CD1c-positive myeloid dendritic cell (primary cell): ENCODE data around the gene ABCB10.
"Not testable (repeated sequence)": the region's sequence is repeated elsewhere in the genome, so short reads cannot be mapped to it uniquely, and the experiment has no call there.

Source experiments
- DNase-seq: peaks from one replicate; pipeline ENCODE4 v3.0.0-alpha.2; 2016; ENCODE audit errors: extremely low spot score

ABCB10 gene

DNA sequence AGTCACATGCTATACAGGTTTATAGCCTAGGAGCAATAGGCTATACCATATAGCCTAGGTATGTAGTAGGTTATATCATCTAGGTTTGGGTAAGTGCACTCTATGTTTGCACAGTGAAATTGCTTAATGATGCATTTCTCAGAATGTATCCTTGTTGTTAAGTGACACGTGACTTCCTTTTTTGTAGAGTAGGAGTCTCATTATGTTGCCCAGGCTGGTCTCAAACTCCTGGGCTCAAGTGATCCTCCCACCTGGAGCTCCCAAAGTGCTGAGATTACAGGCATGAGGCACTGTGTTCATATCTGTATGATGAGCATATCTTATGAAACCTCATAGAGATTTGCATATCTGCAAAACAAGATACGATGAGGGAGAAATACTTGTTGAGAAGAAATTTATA, 13.8 kb upstream of the ABCB10 start:
- peak; percentile 49 for DNase-seq

DNA sequence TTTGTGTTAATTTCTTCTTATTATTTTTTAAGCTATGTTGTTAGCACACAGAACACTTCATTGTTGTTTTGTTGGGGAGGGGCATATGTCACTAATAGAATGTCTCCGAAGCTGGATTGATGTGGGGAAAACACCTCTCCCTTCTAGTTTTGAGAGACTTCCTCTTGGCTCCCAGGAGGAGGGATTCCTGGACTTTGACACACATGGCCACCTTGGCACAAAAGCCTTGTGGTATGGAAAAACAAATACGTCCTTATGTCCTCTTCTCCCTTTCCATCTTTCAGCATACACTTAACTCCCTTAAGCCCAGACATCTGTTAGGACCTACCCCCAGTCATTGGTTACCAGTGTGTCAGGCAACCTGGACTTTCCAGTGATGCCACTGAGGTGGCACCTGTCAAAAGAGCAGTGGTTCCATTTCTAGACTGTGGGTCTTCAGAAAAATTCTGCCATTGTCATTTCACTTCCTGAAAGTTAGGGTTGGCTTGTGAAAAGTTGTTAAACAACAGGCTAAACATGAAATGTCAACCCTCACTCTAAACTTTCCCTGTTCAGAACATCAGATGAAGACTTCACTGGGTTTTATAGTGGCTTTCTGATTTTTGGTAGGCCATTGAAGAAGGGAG, 12.5 kb upstream of the ABCB10 start:
- no peak for DNase-seq

DNA sequence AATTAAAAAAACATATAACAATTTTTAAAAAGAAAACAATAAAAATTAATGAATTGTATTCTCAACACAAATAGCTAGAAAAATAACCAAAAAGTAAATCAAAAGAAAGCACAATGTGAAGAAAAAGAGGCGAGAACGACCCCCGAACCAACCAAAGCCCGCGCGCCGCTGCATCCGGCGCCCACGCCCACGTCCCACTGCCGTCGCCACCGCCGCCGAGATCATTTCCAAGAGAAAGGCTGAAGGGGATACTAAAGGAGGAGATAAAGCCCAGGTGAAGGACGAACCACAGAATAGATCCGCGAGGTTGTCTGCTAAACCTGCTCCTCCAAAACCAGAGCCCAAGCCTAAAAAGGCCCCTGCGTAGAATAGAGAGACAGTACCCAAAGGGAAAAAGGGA, 11.8 kb upstream of the ABCB10 start:
- DNase-seq = no peak

DNA sequence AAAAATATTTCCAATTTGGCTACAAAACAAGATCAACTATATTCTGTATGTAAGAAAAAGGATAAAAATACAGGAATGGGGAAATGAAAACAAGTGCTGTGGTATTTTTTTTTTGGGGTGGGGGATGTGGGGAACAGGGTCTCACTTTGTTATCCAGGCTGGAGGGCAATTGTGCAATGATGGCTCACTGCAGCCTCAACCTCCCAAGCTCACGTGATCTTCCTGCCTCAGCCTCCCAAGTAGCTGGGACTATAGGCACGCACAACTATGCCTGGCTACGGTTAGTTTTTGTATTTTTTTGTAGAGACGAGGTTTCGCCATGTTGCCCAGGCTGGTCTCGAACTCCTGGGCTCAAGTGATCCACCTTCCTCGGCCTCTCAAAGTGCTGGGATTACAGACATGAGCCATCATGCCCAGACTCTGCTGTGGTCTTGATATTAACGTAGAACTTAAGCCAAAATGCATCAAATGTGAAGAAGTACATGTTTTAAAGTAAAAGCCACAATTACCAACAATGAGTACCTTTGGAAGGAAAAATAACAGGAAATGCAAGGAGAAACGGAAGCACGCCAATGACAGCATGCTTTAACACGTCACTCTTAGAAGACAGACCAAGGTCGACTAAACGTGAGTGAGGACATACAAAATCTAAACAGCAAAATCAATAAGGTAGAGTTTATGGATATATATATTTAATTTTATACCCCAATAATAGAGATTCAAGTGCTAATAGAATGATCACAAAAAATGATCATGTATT, 8.8 kb upstream of the ABCB10 start:
- DNase-seq = no peak

DNA sequence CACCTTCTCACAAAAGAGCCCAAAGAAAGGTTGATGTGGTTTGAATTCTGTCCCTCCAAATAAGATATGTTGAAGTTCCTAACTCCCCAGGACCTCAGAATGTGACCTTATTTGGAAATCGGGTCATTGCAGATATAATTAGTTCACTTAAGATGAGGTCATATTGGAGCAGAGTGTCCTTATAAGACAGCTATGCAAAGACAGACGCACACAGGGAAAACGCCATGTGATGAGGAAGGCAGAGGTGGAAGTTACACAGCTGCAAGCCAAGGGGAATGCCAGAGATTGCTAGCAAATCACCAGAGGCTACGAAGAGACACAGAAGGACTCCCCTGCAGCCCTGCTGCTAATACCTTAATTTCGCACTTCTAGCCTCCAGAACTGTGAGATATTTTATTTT, 5.2 kb upstream of the ABCB10 start:
- DNase-seq = peak; percentile 73

DNA sequence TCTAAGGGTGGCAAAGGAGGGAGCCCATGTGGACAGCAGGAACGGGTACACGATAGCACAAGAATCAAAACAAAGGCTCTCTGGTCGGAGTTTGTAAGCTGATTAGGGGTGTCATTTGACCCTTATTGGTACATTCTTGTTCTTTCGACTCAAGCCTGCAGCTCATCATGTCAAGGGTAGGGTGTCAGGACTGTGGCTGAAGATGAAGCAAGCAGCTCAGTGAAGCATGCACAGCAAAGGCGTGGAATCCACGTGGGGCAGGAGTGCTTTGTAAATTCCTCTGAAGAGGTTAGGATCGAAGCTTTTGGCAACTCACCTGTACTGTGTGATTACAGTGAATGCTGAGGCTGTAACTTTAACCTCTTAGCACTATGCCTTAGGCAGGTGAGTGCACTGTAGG, 4.7 kb upstream of the ABCB10 start:
- no peak for DNase-seq

DNA sequence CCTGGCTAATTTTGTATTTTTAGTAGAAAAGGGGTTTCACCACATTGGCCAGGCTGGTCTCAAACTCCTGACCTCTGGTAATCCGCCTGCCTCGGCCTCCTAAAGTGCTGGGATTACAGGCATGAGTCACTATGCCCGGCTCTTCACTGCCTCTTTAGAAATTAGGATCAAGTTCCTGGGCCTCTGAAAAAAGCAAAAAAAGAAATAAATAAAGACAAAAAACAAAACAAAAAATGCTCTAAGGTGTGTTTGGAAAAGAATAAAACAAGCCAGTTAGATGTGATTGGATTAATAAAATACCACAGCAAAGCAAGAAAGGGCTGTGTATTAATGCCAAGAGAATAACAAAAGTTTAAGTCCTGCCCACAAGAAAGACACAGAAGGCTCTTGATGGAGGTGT, 4.2 kb upstream of the ABCB10 start:
- DNase-seq = no peak

DNA sequence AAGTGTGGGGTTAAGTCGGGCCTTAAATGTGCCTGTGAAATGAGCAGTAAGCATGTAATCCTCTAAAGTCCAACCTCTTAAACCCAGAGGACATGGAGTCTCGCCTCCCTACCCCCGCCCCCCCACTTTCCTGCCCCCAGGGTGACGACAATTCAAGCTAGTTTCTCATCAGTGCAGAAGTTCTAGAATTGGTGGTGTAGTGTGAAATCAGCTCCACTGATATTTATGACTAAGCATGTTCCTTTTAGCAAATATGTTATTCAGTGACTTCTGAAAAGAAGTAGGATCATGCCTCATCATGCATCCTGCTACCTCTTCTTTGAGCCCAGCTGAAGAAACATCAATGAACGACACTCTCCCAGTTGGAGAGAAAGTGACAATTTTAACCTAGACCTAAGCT, 2.6 kb upstream of the ABCB10 start:
- no peak for DNase-seq

DNA sequence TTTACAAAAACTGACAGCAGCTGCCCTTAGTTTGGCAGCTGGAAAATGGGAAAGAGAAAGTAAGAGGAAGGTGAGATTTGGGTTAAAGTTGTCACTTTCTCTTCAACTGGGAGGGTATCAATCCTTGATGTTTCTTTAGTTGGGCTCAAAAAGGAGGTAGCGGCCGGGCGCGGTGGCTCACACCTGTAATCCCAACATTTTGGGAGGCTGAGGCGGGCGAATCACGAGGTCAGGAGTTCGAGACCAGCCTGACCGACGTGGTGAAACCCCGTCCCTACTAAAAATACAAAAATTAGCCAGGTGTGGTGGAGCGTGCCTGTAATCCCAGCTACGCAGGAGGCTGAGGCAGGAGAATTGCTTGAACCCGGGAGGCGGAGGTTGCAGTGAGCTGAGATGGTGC, 1.6 kb upstream of the ABCB10 start:
- not testable (repeated sequence) for DNase-seq

DNA sequence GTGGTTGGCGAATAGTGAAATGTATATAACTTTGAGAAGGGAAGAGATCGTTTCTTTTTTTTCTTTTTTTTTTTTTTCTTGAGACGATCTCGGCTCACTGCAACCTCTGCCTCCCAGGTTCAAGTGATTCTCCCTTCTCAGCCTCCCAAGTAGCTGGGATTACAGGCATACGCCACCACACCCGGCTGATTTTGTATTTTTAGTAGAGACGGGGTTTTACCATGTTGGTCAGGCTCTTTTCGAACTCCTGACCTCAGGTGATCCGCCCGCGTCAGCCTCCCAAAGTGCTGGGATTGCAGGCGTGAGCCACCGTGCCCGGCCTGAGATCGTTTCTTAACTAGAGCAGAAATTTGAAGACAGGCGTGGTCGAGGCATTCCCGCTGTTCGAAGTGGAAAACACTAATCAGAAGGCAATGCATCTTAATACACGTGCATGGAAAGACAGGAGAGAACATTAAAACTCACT, 862 bp upstream of the ABCB10 start:
- DNase-seq = not testable (repeated sequence)

DNA sequence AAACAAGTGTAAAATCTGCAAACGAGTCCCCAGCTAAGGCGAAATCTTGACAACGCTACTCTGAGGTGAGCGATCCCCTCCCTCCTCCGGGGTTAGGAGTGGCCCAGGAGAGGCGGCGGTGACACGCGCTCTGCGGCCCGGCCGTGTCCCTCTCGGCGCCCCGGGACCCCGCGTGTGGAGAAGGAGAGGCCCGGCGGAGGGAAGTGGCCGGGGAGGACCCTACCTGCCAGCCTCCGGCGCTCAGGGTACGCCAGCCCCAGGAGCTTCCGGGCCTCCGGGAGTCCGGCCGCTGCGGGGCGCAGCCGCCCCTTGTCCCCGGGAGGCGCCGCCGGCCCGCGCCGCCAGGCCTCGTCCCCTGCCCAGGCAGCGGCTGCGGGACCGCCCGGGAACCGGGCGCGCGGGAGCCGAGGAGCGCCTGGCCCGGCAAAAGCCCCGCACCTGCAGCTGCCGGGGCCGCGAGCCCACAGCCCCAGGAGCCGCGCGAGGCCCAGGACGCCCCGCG, 543 bp downstream of the ABCB10 start:
- DNase-seq = peak; percentile 51

DNA sequence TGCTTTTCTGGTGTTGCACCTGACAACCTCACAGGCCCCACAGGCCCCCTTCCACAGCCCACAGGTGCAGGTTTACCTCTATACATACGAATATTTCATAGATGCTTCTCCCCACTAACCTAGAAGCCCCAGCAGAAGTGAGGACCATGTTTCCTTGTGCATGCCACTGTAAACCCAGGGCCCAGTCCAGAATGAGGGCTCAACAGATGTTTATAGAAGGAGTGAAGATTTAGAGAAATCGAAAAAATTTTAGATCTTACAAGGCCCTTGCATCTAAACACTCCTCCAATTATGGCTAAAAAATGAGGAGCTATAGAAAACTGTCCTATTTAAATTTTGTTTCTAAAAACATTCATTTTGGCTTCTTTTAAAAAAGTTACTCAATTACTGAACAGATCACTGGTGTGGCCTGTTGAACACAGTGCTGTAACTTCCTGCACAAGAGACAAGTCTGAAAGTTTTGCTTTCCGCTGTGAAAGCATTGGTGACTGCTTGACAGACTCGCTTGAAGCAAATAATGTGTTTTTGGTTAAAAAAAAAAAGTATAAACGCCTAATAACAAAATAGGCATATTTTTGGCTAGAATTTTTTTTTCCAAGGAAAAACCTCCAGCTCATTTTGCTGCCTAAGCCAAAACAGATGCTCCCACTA, 1.2 kb downstream of the ABCB10 start:
- DNase-seq = peak; percentile 31

DNA sequence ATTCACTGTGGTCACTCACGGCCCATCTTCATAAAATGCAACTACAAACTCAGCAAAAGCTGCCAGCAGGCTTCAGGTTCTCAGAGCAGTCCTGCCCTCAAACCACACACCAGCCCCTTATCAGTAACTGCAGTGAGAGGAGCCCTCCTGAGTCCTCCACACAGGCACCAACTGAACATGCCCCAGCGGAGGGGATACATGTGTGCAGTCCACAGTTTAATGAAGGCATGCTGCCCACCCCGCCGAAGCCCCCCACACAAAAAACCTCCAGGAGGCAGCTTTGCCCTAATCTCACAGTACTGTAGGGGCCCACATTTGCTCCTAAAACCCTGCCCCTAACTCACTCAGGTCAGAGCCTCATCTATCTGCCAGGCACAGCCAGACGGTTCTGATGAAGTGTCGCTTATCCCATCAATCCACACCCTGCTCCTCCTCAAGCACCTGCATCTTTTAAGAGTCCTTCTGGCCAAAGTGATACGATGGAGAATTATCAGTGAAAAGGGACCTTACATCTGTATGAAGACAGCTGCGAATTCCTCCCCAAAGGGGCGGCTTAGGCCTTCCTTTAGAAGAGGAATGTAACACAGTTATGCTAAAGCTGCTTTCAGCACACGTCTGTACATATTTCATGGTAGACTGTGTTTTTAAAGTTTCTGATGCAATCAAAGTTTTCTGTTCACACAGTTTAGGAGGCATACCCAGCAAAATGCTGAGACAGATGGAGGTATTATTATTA, 3.5 kb downstream of the ABCB10 start:
- DNase-seq = no peak

DNA sequence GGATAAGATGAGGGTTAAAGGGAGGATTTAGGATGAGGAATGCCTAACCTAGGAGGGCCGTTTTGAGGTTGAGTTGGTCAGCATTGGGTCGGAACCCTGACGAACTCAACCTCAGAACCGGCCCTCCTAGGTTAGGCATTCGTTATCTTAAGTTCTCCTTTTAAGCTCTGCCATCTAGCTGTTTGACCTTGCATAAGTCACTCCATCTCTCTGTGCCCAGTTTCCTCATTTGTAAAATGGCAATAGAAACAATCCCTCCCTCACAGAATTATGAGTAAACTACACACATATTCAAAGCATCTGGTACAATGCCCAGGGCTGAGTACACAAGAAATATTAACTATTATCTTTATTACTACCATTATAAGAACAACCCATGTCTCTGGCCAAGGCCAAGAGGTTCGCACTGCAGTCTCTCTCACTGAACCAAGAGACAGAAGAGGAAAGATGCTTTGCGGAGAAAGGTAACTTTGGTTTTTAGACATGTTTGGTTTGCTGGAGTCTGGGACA, 4.8 kb downstream of the ABCB10 start:
- DNase-seq = no peak

DNA sequence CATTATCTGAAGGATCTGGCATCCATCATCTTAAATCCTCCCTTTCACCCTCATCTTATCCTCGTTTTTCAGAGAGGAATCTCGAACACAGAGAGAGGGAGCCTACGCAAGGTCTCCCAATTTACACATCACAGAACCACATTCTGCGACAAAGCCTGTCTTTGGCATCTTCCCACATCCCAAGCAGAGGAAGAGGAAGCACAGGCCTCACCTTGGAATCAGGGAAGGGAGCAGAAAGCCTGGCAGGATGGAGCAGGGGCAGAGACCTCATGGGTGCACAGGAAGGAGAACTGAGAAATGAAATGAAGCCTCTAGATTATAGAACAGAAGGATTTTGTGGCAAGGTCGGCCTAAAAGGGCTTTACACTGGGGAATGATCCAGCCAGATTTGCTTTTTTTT, 5.8 kb downstream of the ABCB10 start:
- DNase-seq = no peak

DNA sequence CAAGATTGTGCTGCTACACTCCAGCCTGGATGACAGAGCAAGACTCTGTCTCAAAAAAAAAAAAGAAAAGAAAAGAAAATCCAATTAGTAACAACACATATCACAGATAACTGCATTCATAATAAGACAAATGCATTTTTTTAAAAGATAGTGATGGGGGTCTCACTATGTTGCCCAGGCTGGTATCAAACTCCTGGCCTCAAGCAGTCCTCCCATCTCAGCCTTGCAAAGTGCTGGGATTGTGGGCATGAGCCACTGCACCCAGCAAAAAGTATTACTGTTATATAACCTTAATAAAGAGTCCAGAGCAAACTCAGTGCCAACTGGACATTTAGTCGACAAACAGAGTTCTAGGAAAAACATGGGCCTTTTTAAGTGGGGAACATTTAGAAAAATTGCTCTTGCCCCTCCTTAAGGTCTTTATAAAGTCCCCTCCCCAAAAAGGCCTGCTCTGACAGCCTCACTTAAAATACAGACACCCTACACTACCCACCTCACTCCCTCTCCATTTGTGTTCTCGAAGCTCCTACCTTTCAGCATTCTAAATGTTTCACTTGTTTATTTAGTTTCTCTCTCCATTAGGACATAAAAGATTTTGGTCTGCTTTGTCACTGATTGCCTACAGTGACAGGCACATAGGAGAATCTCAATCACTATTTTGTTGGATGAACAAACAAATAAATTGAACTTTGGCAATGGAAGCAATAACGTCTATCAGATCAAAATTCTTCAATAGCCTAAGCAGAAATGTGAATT, 7.5 kb downstream of the ABCB10 start:
- DNase-seq = no peak

DNA sequence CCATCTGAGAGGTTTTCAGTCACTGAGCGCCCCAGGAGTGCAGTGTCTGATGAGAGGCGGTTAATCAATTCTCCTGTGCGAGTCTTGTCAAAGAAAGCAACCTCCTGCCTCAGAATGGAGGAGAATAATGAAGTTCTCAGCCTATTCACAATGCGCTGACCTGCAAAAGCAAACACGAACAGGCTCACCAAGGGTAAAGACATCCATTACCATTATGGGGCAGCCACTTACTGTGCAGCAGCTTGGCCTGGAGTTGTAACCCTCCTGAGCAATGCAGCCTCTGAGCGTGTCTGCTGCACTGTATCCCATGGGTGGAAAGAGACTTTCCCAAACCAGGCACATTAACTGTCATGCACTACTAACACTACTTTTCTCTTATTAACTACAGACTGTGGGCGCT, 11.0 kb downstream of the ABCB10 start:
- no peak for DNase-seq

DNA sequence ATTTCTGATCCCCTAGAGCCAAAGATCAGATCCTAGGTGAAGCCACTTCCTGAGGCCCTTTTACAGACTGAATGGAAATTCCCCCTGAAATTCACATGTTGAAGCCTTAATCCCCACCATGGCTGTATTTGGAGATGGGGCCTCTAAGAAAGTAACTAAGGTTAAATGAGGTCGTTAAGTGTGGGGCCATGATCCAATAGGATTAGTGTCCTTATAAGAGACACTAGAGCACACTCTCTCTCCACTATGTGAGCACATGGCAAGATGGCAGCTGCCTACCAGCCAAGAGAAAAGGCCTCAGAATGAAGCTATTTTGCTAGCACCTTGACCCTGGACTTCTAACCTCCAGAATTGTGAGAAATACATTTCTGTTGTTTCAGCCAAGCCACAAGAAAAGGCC, 13.9 kb downstream of the ABCB10 start:
- DNase-seq = no peak

DNA sequence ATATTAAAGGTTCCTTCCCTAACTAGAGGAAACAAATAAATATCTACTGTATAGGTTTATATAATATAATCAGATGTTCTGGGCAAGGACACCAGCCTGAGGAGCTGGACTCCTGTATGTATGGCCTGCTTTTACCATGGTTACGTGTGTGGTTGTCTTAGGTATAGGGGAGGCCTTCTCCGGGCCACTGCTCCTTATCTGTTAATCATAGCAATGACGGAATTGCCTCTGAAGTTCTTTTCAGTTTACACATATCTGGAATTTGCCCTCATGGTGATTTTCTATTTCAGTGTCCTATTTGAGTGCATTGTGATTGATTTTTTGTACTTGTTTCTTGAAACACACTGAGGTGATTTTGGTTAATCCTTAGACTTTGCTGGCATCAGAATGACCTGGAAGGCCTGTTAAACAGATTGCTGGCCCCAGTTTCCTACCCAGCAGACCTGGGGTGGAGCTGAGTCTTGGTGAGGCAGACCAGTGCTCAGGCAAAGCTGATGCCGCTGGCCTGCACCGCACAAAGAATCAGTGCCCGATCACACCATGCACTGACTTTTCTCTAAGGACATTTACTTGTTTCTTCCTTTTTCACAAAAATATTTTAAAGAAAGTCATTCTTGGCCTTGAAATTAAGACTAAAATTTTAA, 18.5 kb downstream of the ABCB10 start:
- no peak for DNase-seq

DNA sequence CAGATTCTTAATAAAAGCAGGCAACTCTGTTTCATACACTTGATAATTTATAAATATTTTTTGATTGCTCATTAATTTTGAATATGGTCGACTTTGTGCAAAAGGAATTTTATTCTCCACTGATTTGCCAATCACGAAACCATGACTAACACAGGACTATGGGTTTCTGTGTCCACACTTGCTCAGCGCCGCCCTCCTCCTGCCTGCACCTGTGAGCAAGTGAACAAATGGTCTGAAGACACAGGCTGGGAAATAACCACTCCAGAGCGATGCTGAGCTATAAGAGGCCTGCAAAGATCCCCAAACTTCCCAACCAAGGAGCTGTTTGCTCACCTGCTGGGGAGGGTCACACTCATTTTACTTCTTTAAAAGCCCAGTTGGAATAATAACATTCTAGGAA, 19.6 kb downstream of the ABCB10 start:
- DNase-seq = no peak

DNA sequence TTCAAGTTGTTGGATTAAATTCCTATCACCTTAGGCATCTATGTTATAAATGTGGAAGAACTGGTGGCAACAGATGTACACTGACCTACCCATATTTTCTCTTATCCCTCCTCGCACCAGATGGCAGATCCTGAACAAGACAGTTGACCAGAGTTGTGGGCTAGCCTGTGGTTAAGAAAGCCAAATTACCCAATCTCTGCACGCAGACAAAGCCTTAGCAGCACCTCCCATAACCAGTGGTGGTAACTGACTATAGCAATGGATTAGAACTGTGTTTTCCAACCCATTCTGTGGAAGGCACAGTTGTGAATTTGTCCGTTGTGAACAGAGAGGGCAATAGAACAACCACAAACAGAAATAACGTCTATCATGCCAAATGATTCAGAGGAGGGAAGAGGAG, 20.6 kb downstream of the ABCB10 start:
- DNase-seq = no peak
